Measurements from ENCODE around the gene PADI1. TPM values are rescaled to one million over a fixed set of nuclear protein-coding genes. Genes with fewer than 3 reads are reported as not detected.

PADI1 gene
- total RNA-seq, 4 donors from 2014 or later: 0.14 TPM; not detected in 3

- no peaks in the 10 kb centered on the region for H3K9me3 ChIP-seq
- no peaks in the 10 kb centered on the region for H3K27me3 ChIP-seq
- H3K4me1 ChIP-seq: no peaks in the 10 kb centered on the region
- intact Hi-C loops (cut with DNase I; ENCODE audit: low total_unique reads): no loop called here
- H3K27ac ChIP-seq: no peak overlapping the region
- H3K36me3 ChIP-seq: no peaks in the 10 kb centered on the region
- no peak overlapping the region for H3K4me3 ChIP-seq
- DNase-seq: no peak
- TF ChIP-seq POLR2A (IDR thresholded peaks at IDR 0.05) (no peak), CTCF (IDR thresholded peaks at IDR 0.05) (no peak)
Observed at GRCh38 chr1:17207966-17208418, 3.1 kb downstream of the PADI1 start.

GRCh38 chr1:17208546-17208945, 3.6 kb downstream of the PADI1 start:
- Histone ChIP-seq H3K27me3 (no peaks in the 10 kb centered on the region), H3K27ac (no peak overlapping the region), H3K36me3 (no peaks in the 10 kb centered on the region), H3K4me3 (no peak overlapping the region), H3K9me3 (no peaks in the 10 kb centered on the region), H3K4me1 (no peaks in the 10 kb centered on the region)
- no peak for DNase-seq
- no peak for TF ChIP-seq POLR2A (IDR thresholded peaks at IDR 0.05)
- no peak for TF ChIP-seq CTCF (IDR thresholded peaks at IDR 0.05)
- intact Hi-C loops (cut with DNase I; ENCODE audit: low total_unique reads): no loop called here

DNA sequence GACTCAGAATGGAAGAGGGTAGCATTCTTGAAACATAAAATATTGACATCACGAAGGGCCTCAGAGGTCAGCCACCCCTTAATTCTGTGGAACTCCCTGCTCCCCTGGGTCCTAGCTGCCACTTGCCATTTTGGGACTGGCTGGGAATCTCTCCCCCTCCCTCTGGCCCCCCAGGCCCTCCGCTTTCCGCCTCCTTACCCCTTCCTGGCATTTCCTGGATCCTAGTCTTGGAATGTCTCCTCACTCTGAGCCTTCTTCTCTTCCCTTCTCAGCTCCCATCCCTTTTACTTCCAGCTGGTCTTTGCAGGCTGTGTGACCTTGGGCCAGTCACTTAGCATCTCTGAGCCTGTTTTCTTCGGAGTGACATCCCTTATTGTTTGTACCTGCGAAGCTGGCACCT, 4.5 kb downstream of the PADI1 start:
- H3K4me3 ChIP-seq: no peak overlapping the region
- no peak overlapping the region for H3K27ac ChIP-seq
- H3K9me3 ChIP-seq: no peaks in the 10 kb centered on the region
- no peak for DNase-seq
- no peaks in the 10 kb centered on the region for H3K4me1 ChIP-seq
- no peaks in the 10 kb centered on the region for H3K27me3 ChIP-seq
- intact Hi-C loops (cut with DNase I; ENCODE audit: low total_unique reads): no loop called here
- no peak for TF ChIP-seq POLR2A (IDR thresholded peaks at IDR 0.05)
- no peak for TF ChIP-seq CTCF (IDR thresholded peaks at IDR 0.05)
- no peaks in the 10 kb centered on the region for H3K36me3 ChIP-seq

- no peak for DNase-seq
- Histone ChIP-seq H3K4me3 (no peak overlapping the region), H3K4me1 (no peaks in the 10 kb centered on the region), H3K9me3 (no peaks in the 10 kb centered on the region), H3K27ac (no peak overlapping the region), H3K27me3 (no peaks in the 10 kb centered on the region), H3K36me3 (no peaks in the 10 kb centered on the region)
- intact Hi-C loops (cut with DNase I; ENCODE audit: low total_unique reads): no loop called here
- TF ChIP-seq CTCF (IDR thresholded peaks at IDR 0.05): no peak
- TF ChIP-seq POLR2A (IDR thresholded peaks at IDR 0.05): no peak
Observed at GRCh38 chr1:17210176-17210575, 5.2 kb downstream of the PADI1 start.

DNA sequence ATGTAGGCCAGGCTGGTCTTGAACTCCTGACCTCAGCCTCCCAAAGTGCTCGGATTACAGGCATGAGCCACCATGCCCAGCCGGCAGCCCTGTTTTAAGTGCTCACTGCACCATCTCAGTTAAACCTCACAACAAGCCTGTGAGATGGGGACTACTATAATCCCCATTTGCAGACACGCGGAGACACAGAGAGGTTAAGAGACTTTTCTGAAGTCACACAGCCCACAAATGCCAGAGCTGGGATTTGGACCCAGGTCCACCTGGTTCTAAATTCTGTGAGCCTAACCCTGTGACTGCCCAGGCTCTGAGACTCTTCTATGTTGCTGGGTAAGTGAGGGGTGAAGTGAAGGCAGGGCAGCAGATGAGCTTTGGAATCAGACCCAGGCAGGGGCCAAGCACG, 6.4 kb downstream of the PADI1 start:
- no peaks in the 10 kb centered on the region for H3K36me3 ChIP-seq
- no peaks in the 10 kb centered on the region for H3K9me3 ChIP-seq
- no peak overlapping the region for H3K27ac ChIP-seq
- TF ChIP-seq CTCF (IDR thresholded peaks at IDR 0.05) (no peak), POLR2A (IDR thresholded peaks at IDR 0.05) (no peak)
- no peak overlapping the region for H3K4me3 ChIP-seq
- H3K27me3 ChIP-seq: no peaks in the 10 kb centered on the region
- no peaks in the 10 kb centered on the region for H3K4me1 ChIP-seq
- no peak for DNase-seq
- intact Hi-C loops (cut with DNase I; ENCODE audit: low total_unique reads): no loop called here
